HTERT RPE-1 (cell line): ENCODE results near the gene NUDT17.
"Not testable (repeated sequence)": the region's sequence is repeated elsewhere in the genome, so short reads cannot be mapped to it uniquely, and the experiment has no call there.

Experiments used
- in situ Hi-C: fragments of 300-500 bp; cut with MboI; formaldehyde crosslinking; loops from 4 replicates; pipeline ENCODE4 v1.14.3; 2020; ENCODE audit warnings: low sequenced_read_pairs

NUDT17 gene

GRCh38 chr1:145845514-145846161 is at the start of gene NUDT17:
TSS of gene NUDT17 (plus strand) at chr1:145845630. CDS start at chr1:145845641, 11 bp downstream.
- in situ Hi-C loops: no loop called here

- in situ Hi-C loops: no loop called here
Measured at GRCh38 chr1:145796753-145797152, 48.7 kb upstream of the NUDT17 start.

GRCh38 chr1:145799806-145800205 is 45.6 kb upstream of the NUDT17 start:
- in situ Hi-C loops: no loop called here

- in situ Hi-C loops: no loop called here
Measured at GRCh38 chr1:145804235-145805045, 41.0 kb upstream of the NUDT17 start.

- in situ Hi-C loops: no loop called here
Measured at GRCh38 chr1:145805057-145805456, 40.4 kb upstream of the NUDT17 start.

GRCh38 chr1:145806408-145806807 is 39.0 kb upstream of the NUDT17 start:
- in situ Hi-C loops: no loop called here

GRCh38 chr1:145806844-145807243 is 38.6 kb upstream of the NUDT17 start:
- in situ Hi-C loops: no loop called here

- in situ Hi-C loops: not testable (repeated sequence)
Measured at GRCh38 chr1:145812977-145813810, 32.2 kb upstream of the NUDT17 start.

GRCh38 chr1:145818095-145818494 is 27.3 kb upstream of the NUDT17 start:
- in situ Hi-C loops: not testable (repeated sequence)

GRCh38 chr1:145822779-145823331 is 22.6 kb upstream of the NUDT17 start:
- in situ Hi-C loops: not testable (repeated sequence)

- in situ Hi-C loops: no loop called here
Measured at GRCh38 chr1:145823565-145824498, 21.6 kb upstream of the NUDT17 start, which contains the start of the genes POLR3C and RNF115. TSS of gene POLR3C (plus strand) at chr1:145824200. CDS start at chr1:145825777, 1,577 bp downstream. TSS of gene RNF115 (minus strand) at chr1:145824095. CDS start at chr1:145823873, 222 bp downstream.

- in situ Hi-C loops: no loop called here
Measured at GRCh38 chr1:145824499-145824842, 21.0 kb upstream of the NUDT17 start.

- in situ Hi-C loops: no loop called here
Measured at GRCh38 chr1:145826030-145826429, 19.4 kb upstream of the NUDT17 start.

GRCh38 chr1:145827966-145828365 is 17.5 kb upstream of the NUDT17 start:
- in situ Hi-C loops: no loop called here

- in situ Hi-C loops: no loop called here
Measured at GRCh38 chr1:145828367-145829026, 16.9 kb upstream of the NUDT17 start.

GRCh38 chr1:145830810-145831209 is 14.6 kb upstream of the NUDT17 start:
- in situ Hi-C loops: not testable (repeated sequence)

- in situ Hi-C loops: no loop called here
Measured at GRCh38 chr1:145837656-145838055, 7.8 kb upstream of the NUDT17 start.

GRCh38 chr1:145843031-145843430 is 2.4 kb upstream of the NUDT17 start:
- in situ Hi-C loops: no loop called here

- in situ Hi-C loops: no loop called here
Measured at GRCh38 chr1:145845144-145845513, 301 bp upstream of the NUDT17 start.
